Neural cell (in vitro differentiated cells): Measurements from ENCODE around the gene DSCAML1. TPM values are rescaled to one million over a fixed set of nuclear protein-coding genes. Genes with fewer than 3 reads are reported as not detected.

Source experiments
- H2AFZ ChIP-seq: fragments of 200-600, 300-800 bp; sonication (generic), shearing (Covaris generic); 2 replicates; pipeline ENCODE4 v1.6.0; 2014; ENCODE audit warnings: low read depth, mild to moderate bottlenecking, antibody characterized with exemption, low read length, moderate library complexity
- H3F3A ChIP-seq: fragments of 200-600 bp; shearing (Covaris generic); 2 replicates; pipeline ENCODE4 v1.6.1; 2016; ENCODE audit warnings: mild to moderate bottlenecking, moderate library complexity, mixed read lengths, antibody characterized with exemption, low read length; ENCODE audit not compliant: insufficient read depth, poor library complexity, severe bottlenecking
- H3K27ac ChIP-seq: fragments of 200-600, 300-800 bp; sonication (generic), shearing (Covaris generic); 2 replicates; pipeline ENCODE4 v1.5.1; 2014; ENCODE audit warnings: mild to moderate bottlenecking, low read length, moderate library complexity
- H3K27me3 ChIP-seq: fragments of 300-800, 200-600 bp; sonication (generic), shearing (Covaris generic); 2 replicates; pipeline ENCODE4 v1.6.0; 2014; ENCODE audit warnings: mild to moderate bottlenecking, low read depth, low read length, moderate library complexity; ENCODE audit not compliant: insufficient read depth
- H3K36me3 ChIP-seq: fragments of 300-800, 200-600 bp; sonication (generic), shearing (Covaris generic); 2 replicates; pipeline ENCODE4 v1.5.1; 2014; ENCODE audit warnings: mild to moderate bottlenecking, antibody characterized with exemption, low read length, moderate library complexity; ENCODE audit not compliant: insufficient read depth
- H3K4me2 ChIP-seq: fragments of 300-800, 200-600 bp; sonication (generic), shearing (Covaris generic); 2 replicates; pipeline ENCODE4 v1.6.0; 2014; ENCODE audit warnings: mild to moderate bottlenecking, low read length
- H3K4me3 ChIP-seq: fragments of 300-800, 200-600 bp; sonication (generic), shearing (Covaris generic); 2 replicates; pipeline ENCODE4 v1.5.1; 2014; ENCODE audit warnings: mild to moderate bottlenecking, low read length, moderate library complexity
- H3K79me2 ChIP-seq: fragments of 200-600 bp; shearing (Covaris generic); replicated peaks from 2 replicates; pipeline ENCODE4 v1.6.0; 2014; ENCODE audit warnings: mild to moderate bottlenecking, low read length, moderate library complexity; ENCODE audit not compliant: insufficient read depth
- H3K9ac ChIP-seq: fragments of 300-800, 200-600 bp; sonication (generic), shearing (Covaris generic); 2 replicates; pipeline ENCODE4 v1.6.1; 2016; ENCODE audit warnings: mild to moderate bottlenecking, low read length, mixed read lengths
- H3K9me2 ChIP-seq: fragments of 200-600 bp; shearing (Covaris generic); 2 replicates; pipeline ENCODE4 v1.6.1; 2016; ENCODE audit warnings: mild to moderate bottlenecking, low read length, mixed read lengths; ENCODE audit not compliant: insufficient read depth
- H3K9me3 ChIP-seq: fragments of 200-600, 300-800 bp; sonication (generic), shearing (Covaris generic); 2 replicates; pipeline ENCODE4 v1.6.1; 2016; ENCODE audit warnings: mild to moderate bottlenecking, mixed run types, low read length, moderate library complexity, mixed read lengths
- H4K20me1 ChIP-seq: fragments of 200-600 bp; shearing (Covaris generic); 2 replicates; pipeline ENCODE4 v1.6.1; 2016; ENCODE audit warnings: mild to moderate bottlenecking, mixed run types; ENCODE audit not compliant: insufficient read depth
- CTCF ChIP-seq: fragments of 450-650 bp; IDR thresholded peaks from 2 replicates; pipeline ENCODE4 v1.5.1; 2014; ENCODE audit warnings: antibody characterized with exemption, mild to moderate bottlenecking, moderate library complexity; ENCODE audit not compliant: poor library complexity, severe bottlenecking
- EP300 ChIP-seq: fragments of 450-650 bp; conservative IDR thresholded peaks from 2 replicates; pipeline ENCODE4 v1.6.1; 2014; ENCODE audit warnings: antibody characterized with exemption, mild to moderate bottlenecking, moderate library complexity; ENCODE audit not compliant: poor library complexity, severe bottlenecking
- EZH2 ChIP-seq: fragments of 200-600, 300-800 bp; shearing (Covaris generic), sonication (generic); IDR thresholded peaks from 2 replicates; pipeline ENCODE4 v1.6.1; 2014; ENCODE audit warnings: antibody characterized with exemption, low read length, borderline replicate concordance, mild to moderate bottlenecking; ENCODE audit not compliant: insufficient read depth, poor library complexity, severe bottlenecking
- MXI1 ChIP-seq: fragments of 450-650 bp; conservative IDR thresholded peaks from 2 replicates; pipeline ENCODE4 v1.6.1; 2014; ENCODE audit warnings: antibody characterized with exemption, mild to moderate bottlenecking; ENCODE audit not compliant: poor library complexity, severe bottlenecking
- POLR2AphosphoS5 ChIP-seq: IDR thresholded peaks from 2 replicates; pipeline ENCODE4 v1.6.1; 2012
- RAD21 ChIP-seq: fragments of 450-650 bp; conservative IDR thresholded peaks from 2 replicates; pipeline ENCODE4 v1.6.1; 2014; ENCODE audit warnings: antibody characterized with exemption, mild to moderate bottlenecking, moderate library complexity
- REST ChIP-seq: IDR thresholded peaks from 2 replicates; pipeline ENCODE4 v1.6.1; 2012; ENCODE audit warnings: borderline replicate concordance
- SMC3 ChIP-seq: fragments of 450-650 bp; conservative IDR thresholded peaks from 2 replicates; pipeline ENCODE4 v1.6.1; 2014; ENCODE audit warnings: antibody characterized with exemption, mild to moderate bottlenecking, moderate library complexity; ENCODE audit not compliant: poor library complexity
- TAF1 ChIP-seq: IDR thresholded peaks from 2 replicates; pipeline ENCODE4 v1.6.1; 2012; ENCODE audit warnings: low read depth
- polyA plus RNA-seq: library from polyadenylated mRNA; depleted of rRNA; stranded (reverse); fragments of >200 nt; gene quantifications from 2 replicates; pipeline ENCODE4 v1.2.3, GENCODE V29; 2014

The DSCAML1 gene
- polyA plus RNA-seq, 1 donor from 2014 or later, result 1.3 TPM

DNA sequence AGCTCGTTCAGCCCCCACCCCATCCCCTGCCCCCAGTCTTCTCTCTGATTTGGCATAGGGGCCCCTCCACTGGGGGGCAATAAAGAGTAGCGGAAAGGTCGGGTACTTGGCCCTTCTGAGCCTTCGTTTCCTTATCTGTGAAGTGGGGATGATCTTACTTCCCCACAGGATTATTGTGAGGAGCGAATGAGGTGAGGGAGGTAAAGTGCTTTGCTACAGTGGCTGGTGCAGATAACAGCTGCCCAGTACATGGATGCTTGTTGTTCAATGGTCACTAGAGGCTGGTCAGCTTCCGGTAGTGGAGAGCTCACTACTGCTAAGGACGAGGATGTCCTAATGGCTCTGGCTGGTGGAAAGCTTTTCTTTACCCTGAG lies 368.2 kb downstream of the DSCAML1 start:
- Histone ChIP-seq H3F3A (no peaks in the 10 kb centered on the region), H2AFZ (no peak overlapping the region), H3K9me2 (no peaks in the 10 kb centered on the region), H3K4me3 (no peak overlapping the region), H3K27ac (no peak overlapping the region), H4K20me1 (no peaks in the 10 kb centered on the region), H3K9ac (no peak overlapping the region), H3K27me3 (no peaks in the 10 kb centered on the region), H3K4me2 (no peak overlapping the region), H3K36me3 (no peaks in the 10 kb centered on the region), H3K79me2 (no peaks in the 10 kb centered on the region), H3K9me3 (no peaks in the 10 kb centered on the region)
- no peak for TF ChIP-seq SMC3
- no peak for TF ChIP-seq MXI1
- TF ChIP-seq REST, result no peak
- no peak for TF ChIP-seq POLR2AphosphoS5
- TF ChIP-seq CTCF, result no peak
- TF ChIP-seq EP300, result no peak
- TF ChIP-seq EZH2, result no peak

DNA sequence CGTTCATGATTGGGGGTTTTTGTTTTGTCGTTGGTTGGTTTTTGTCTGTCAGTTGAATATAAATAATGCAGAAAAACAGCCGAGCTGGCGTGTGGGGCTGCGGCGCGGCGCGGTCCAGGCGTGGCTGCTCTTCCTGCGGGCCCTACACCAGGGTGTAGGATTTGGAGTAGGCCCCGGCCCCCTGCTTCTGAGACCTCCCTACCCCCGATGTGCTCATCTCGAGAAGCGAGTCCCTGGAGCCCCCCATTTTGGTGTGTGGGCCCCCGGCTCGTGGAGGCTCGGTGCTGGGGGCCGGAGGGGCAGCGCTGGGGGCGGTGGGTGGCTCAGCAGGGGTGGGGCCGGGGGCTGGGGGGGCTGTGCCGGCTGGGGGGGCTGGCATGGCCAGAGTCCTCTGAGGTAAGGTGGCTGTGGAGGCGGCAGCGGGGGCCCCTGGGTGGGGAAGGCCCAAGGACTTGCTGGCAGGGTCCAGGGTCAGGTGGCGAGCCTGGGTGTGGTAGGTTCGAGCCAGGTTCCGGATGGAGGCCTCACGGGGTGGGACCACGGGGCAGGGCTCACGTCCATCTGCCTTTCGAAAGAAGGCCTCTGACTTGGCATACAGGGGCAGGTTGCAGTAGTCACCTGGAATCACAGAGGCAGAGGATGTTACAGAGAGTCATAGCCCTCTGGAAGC lies 368.7 kb downstream of the DSCAML1 start:
- Histone ChIP-seq H2AFZ (no peak overlapping the region), H3K9ac (no peak overlapping the region), H3K36me3 (no peaks in the 10 kb centered on the region)

More for the DNA sequence above, 368.7 kb downstream of the DSCAML1 start:
- TF ChIP-seq MXI1 (no peak), EP300 (no peak), CTCF (no peak), TAF1 (no peak), REST (no peak), RAD21 (no peak), EZH2 (no peak), SMC3 (no peak), POLR2AphosphoS5 (no peak)
- H3F3A ChIP-seq, result no peaks in the 10 kb centered on the region
- no peak overlapping the region for H3K4me3 ChIP-seq
- H3K27ac ChIP-seq, result no peak overlapping the region
- H3K9me2 ChIP-seq, result no peaks in the 10 kb centered on the region
- H3K9me3 ChIP-seq, result no peaks in the 10 kb centered on the region
- no peaks in the 10 kb centered on the region for H3K79me2 ChIP-seq
- no peaks in the 10 kb centered on the region for H3K27me3 ChIP-seq
- no peaks in the 10 kb centered on the region for H4K20me1 ChIP-seq
- no peak overlapping the region for H3K4me2 ChIP-seq
